ENCODE results near the gene AKNA.

DNA sequence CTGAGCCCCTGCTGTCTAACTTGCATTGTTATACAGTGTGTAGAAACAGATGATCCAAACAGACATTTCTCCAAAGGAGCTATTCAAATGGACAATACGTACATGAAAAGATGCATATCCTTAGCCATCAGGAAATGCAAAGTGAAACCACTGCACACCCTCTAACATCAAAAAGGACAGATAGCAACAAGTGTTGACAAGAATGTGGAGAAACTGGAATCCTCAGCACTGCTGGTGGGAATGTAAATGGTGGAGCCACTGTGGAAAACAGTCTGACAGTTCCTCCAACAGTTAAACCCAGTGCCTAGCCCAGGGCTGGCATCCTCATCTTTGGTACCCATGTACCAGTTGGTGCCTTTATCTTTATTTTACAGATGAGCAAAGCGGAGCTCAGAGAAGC lies 49.6 kb downstream of the AKNA start:
- TF ChIP-seq, protein P1, sequence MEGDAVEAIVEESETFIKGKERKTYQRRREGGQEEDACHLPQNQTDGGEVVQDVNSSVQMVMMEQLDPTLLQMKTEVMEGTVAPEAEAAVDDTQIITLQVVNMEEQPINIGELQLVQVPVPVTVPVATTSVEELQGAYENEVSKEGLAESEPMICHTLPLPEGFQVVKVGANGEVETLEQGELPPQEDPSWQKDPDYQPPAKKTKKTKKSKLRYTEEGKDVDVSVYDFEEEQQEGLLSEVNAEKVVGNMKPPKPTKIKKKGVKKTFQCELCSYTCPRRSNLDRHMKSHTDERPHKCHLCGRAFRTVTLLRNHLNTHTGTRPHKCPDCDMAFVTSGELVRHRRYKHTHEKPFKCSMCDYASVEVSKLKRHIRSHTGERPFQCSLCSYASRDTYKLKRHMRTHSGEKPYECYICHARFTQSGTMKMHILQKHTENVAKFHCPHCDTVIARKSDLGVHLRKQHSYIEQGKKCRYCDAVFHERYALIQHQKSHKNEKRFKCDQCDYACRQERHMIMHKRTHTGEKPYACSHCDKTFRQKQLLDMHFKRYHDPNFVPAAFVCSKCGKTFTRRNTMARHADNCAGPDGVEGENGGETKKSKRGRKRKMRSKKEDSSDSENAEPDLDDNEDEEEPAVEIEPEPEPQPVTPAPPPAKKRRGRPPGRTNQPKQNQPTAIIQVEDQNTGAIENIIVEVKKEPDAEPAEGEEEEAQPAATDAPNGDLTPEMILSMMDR (IDR thresholded peaks at IDR 0.05; ENCODE audit: poor library complexity, severe bottlenecking): no peak
- TF ChIP-seq POLR2AphosphoS5 (IDR thresholded peaks at IDR 0.05) (no peak), SMC3 (conservative IDR thresholded peaks at IDR 0.05; ENCODE audit: poor library complexity) (no peak), TAF1 (IDR thresholded peaks at IDR 0.05; ENCODE audit: low read depth) (no peak), EZH2 (IDR thresholded peaks at IDR 0.05; ENCODE audit: borderline replicate concordance, insufficient read depth, low read length, poor library complexity, severe bottlenecking) (no peak), EP300 (conservative IDR thresholded peaks at IDR 0.05; ENCODE audit: poor library complexity, severe bottlenecking) (no peak), MXI1 (conservative IDR thresholded peaks at IDR 0.05; ENCODE audit: poor library complexity, severe bottlenecking) (no peak), RAD21 (conservative IDR thresholded peaks at IDR 0.05) (no peak)
- TF ChIP-seq, protein P2, sequence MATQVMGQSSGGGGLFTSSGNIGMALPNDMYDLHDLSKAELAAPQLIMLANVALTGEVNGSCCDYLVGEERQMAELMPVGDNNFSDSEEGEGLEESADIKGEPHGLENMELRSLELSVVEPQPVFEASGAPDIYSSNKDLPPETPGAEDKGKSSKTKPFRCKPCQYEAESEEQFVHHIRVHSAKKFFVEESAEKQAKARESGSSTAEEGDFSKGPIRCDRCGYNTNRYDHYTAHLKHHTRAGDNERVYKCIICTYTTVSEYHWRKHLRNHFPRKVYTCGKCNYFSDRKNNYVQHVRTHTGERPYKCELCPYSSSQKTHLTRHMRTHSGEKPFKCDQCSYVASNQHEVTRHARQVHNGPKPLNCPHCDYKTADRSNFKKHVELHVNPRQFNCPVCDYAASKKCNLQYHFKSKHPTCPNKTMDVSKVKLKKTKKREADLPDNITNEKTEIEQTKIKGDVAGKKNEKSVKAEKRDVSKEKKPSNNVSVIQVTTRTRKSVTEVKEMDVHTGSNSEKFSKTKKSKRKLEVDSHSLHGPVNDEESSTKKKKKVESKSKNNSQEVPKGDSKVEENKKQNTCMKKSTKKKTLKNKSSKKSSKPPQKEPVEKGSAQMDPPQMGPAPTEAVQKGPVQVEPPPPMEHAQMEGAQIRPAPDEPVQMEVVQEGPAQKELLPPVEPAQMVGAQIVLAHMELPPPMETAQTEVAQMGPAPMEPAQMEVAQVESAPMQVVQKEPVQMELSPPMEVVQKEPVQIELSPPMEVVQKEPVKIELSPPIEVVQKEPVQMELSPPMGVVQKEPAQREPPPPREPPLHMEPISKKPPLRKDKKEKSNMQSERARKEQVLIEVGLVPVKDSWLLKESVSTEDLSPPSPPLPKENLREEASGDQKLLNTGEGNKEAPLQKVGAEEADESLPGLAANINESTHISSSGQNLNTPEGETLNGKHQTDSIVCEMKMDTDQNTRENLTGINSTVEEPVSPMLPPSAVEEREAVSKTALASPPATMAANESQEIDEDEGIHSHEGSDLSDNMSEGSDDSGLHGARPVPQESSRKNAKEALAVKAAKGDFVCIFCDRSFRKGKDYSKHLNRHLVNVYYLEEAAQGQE (IDR thresholded peaks at IDR 0.05; ENCODE audit: borderline replicate concordance): no peak
